Measurements from ENCODE around the gene PAX5.

The PAX5 gene

DNA sequence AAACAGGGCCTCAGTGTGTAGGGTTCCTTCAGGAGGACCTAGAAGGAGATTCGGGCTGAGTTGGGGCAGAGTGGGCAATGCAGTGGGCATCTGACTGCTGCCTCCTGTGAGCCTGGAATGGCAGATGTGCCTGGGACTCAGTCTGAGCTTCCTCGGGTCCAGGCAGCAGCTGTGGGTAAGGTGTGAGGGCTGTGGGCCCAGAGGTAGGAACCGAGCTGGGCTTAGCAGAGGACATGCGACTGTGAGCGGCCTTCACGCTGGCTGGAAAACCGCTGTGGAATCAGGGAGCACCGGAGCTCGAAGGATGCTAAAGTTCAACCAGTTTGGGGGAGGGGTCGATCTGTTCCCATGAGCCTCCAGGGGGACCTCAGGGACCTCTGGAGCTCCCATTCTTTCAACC is 137.0 kb downstream of the PAX5 start:
- Histone ChIP-seq H3K36me3 (ENCODE audit: control insufficient read depth, insufficient read depth, low read length) (no peaks in the 10 kb centered on the region), H3K27me3 (ENCODE audit: control insufficient read depth, insufficient read depth, low read length, poor library complexity, severe bottlenecking) (no peaks in the 10 kb centered on the region), H3K4me1 (ENCODE audit: control insufficient read depth, insufficient read depth, low read length) (no peaks in the 10 kb centered on the region), H3K4me3 (ENCODE audit: insufficient read depth, low read depth, low read length) (no peak overlapping the region), H3K9me3 (ENCODE audit: control insufficient read depth, low read length) (no peaks in the 10 kb centered on the region), H3K27ac (ENCODE audit: insufficient read depth, low read depth, low read length, poor library complexity, severe bottlenecking) (no peak overlapping the region)
- WGBS, 2 experiments: 83 to 84% methylated on average over 10 of the region's 10 CpGs

DNA sequence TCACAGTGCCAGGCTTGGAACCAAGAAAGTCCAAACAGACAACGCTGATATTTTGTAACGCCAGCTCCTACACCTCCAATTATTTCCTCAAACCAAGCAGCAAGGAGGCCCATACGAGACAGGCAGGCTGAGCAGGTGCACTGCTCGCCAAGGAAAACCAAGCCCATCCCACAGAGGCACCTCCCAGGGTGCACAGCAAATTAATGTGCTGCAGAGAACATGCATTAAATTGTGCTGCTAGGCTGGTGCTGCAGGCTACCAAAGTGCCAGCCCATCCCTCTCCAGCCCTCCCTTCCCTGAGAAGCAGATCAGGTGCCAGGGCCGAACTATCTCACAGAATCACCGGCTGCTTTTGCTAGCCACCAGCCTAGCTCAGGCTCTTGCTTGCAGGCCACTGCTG is 137.8 kb downstream of the PAX5 start:
- H3K36me3 ChIP-seq (ENCODE audit: control insufficient read depth, insufficient read depth, low read length): no peaks in the 10 kb centered on the region
- no peaks in the 10 kb centered on the region for H3K9me3 ChIP-seq (ENCODE audit: control insufficient read depth, low read length)
- 85 to 89% methylated on average over 6 of the region's 6 CpGs for WGBS, 2 experiments
- no peaks in the 10 kb centered on the region for H3K27me3 ChIP-seq (ENCODE audit: control insufficient read depth, insufficient read depth, low read length, poor library complexity, severe bottlenecking)
- no peaks in the 10 kb centered on the region for H3K4me1 ChIP-seq (ENCODE audit: control insufficient read depth, insufficient read depth, low read length)
- no peak overlapping the region for H3K4me3 ChIP-seq (ENCODE audit: insufficient read depth, low read depth, low read length)
- H3K27ac ChIP-seq (ENCODE audit: insufficient read depth, low read depth, low read length, poor library complexity, severe bottlenecking): no peak overlapping the region

DNA sequence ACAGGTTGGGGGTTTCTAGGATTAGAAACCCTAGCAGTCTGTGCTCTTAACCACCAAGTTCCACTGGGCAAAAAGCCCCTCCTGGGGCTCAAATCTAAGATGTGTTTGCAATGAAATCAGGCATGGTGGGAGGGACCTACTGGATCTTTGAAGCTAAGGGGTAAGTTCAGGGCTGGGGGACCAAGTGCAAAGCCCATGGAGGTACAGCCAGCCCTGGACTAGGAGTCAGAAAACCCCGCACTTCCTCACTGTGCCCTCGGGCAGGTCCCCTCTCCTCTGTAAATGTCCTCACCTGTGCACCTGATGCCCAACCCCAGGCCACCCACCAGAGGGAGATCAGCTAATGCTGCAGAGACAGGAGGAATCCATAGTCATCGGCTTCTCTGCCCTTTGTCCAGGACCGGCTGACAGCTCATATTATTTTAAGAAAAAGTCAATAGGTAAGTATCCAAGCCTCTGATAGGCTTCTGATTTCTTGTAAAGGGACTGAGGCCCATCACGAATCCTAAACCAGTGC is 138.3 kb downstream of the PAX5 start:
- H3K27ac ChIP-seq (ENCODE audit: insufficient read depth, low read depth, low read length, poor library complexity, severe bottlenecking): no peak overlapping the region
- H3K9me3 ChIP-seq (ENCODE audit: control insufficient read depth, low read length): no peaks in the 10 kb centered on the region
- no peaks in the 10 kb centered on the region for H3K36me3 ChIP-seq (ENCODE audit: control insufficient read depth, insufficient read depth, low read length)
- no peak overlapping the region for H3K4me3 ChIP-seq (ENCODE audit: insufficient read depth, low read depth, low read length)
- H3K4me1 ChIP-seq (ENCODE audit: control insufficient read depth, insufficient read depth, low read length): no peaks in the 10 kb centered on the region
- no peaks in the 10 kb centered on the region for H3K27me3 ChIP-seq (ENCODE audit: control insufficient read depth, insufficient read depth, low read length, poor library complexity, severe bottlenecking)
- WGBS, 2 experiments: 70 to 73% methylated on average over 5 of the region's 5 CpGs

DNA sequence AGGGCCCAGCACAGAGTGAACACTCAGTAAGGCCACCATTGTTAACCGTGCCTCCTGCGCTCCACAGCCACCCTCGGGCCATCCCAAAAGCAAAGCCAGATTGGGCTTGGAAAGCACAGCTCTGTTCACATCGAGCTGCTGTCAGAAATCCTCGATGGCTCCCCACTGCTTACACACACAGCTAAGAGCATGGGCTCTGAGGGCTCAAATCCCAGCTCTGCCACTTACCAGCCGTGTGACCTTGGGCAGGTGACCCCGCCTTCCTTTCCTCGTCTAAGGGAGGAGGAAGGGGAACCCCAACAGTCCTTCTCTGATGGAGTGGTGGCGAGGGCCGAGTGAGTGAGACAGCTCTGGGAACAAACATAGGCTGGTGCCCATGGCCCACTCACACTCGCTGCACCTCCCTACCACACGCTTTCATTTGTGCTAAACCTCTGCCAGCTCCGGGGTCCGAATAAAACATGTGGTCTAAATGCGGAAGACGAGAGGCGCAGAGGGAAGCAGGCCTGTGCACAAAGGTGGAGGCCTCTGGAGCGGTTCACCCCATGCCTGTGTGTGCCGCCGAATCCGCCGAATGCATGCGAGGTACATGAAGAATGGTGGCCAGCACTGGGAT is 139.3 kb downstream of the PAX5 start:
- Histone ChIP-seq H3K27ac (ENCODE audit: insufficient read depth, low read depth, low read length, poor library complexity, severe bottlenecking) (no peak overlapping the region), H3K27me3 (ENCODE audit: control insufficient read depth, insufficient read depth, low read length, poor library complexity, severe bottlenecking) (no peaks in the 10 kb centered on the region), H3K4me1 (ENCODE audit: control insufficient read depth, insufficient read depth, low read length) (no peaks in the 10 kb centered on the region), H3K9me3 (ENCODE audit: control insufficient read depth, low read length) (no peaks in the 10 kb centered on the region), H3K4me3 (ENCODE audit: insufficient read depth, low read depth, low read length) (no peak overlapping the region), H3K36me3 (ENCODE audit: control insufficient read depth, insufficient read depth, low read length) (no peaks in the 10 kb centered on the region)
- 92 to 93% methylated on average over 23 of the region's 23 CpGs for WGBS, 2 experiments

DNA sequence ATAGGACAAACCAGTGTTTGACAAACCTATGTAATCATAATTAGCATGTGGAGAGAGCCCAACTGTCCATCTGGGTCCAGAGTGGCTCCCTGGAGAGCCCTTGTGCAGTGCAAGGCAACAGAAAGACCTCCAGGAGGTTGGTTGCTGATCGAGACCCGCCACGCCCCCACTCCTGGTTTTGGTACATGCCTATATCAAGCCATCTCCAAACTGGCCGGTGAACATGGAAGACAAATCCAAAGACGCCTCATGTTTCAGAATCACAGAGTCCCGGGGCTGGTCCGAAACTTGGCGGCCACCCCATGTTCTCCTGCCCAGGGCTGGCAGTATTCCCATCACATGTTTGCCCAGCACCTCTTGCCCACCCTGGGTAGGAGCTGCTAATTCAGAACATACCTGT is 140.2 kb downstream of the PAX5 start:
- H3K9me3 ChIP-seq (ENCODE audit: control insufficient read depth, low read length): no peaks in the 10 kb centered on the region
- no peak overlapping the region for H3K4me3 ChIP-seq (ENCODE audit: insufficient read depth, low read depth, low read length)
- 96% methylated on average over 8 of the region's 8 CpGs for WGBS, 2 experiments
- no peaks in the 10 kb centered on the region for H3K36me3 ChIP-seq (ENCODE audit: control insufficient read depth, insufficient read depth, low read length)
- no peak overlapping the region for H3K27ac ChIP-seq (ENCODE audit: insufficient read depth, low read depth, low read length, poor library complexity, severe bottlenecking)
- H3K4me1 ChIP-seq (ENCODE audit: control insufficient read depth, insufficient read depth, low read length): no peaks in the 10 kb centered on the region
- H3K27me3 ChIP-seq (ENCODE audit: control insufficient read depth, insufficient read depth, low read length, poor library complexity, severe bottlenecking): no peaks in the 10 kb centered on the region

DNA sequence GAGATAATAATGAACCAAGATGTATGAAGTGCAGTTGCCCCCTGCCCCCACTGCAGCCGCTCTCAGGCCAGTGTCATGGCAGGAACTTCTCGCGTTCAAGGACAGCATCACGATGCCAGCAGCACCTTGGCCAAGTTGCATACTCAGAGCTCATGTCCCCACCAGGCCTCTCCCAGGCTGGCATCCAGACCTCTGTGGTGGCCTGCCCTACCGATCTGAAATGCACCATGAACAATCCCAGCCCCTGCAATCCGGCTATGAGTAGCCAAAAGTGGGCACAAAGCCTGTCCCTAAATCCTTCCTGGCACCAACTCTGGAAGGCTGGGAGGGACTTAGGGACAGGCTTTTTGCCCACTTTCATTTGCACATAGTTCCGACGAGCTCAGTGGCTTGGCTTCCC is 140.9 kb downstream of the PAX5 start:
- H3K27me3 ChIP-seq (ENCODE audit: control insufficient read depth, insufficient read depth, low read length, poor library complexity, severe bottlenecking): no peaks in the 10 kb centered on the region
- no peak overlapping the region for H3K4me3 ChIP-seq (ENCODE audit: insufficient read depth, low read depth, low read length)
- H3K27ac ChIP-seq (ENCODE audit: insufficient read depth, low read depth, low read length, poor library complexity, severe bottlenecking): no peak overlapping the region
- H3K36me3 ChIP-seq (ENCODE audit: control insufficient read depth, insufficient read depth, low read length): no peaks in the 10 kb centered on the region
- 91 to 95% methylated on average over 8 of the region's 8 CpGs for WGBS, 2 experiments
- no peaks in the 10 kb centered on the region for H3K4me1 ChIP-seq (ENCODE audit: control insufficient read depth, insufficient read depth, low read length)
- no peaks in the 10 kb centered on the region for H3K9me3 ChIP-seq (ENCODE audit: control insufficient read depth, low read length)

DNA sequence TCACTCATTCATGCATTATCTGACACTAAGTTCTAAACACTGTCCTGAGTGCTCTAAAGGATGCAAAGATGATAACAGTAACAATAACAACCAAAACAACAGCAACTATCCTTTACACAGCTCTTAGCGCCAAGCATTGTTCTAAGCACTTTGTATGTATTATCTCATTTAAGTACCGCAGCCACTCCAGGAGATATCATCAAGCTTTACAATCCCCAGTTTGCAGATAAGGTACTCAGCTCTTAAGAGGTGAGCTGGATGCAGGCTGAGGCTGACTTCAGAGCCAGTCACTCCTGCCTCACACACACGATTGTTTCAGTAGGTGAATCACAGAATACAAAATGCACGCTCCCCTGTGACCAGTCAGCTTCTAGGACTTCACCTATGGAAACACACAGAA is 141.8 kb downstream of the PAX5 start:
- no peaks in the 10 kb centered on the region for H3K36me3 ChIP-seq (ENCODE audit: control insufficient read depth, insufficient read depth, low read length)
- no peaks in the 10 kb centered on the region for H3K4me1 ChIP-seq (ENCODE audit: control insufficient read depth, insufficient read depth, low read length)
- H3K27ac ChIP-seq (ENCODE audit: insufficient read depth, low read depth, low read length, poor library complexity, severe bottlenecking): no peak overlapping the region
- WGBS, 2 experiments: 95 to 96% methylated on average over 4 of the region's 4 CpGs
- no peaks in the 10 kb centered on the region for H3K9me3 ChIP-seq (ENCODE audit: control insufficient read depth, low read length)
- no peaks in the 10 kb centered on the region for H3K27me3 ChIP-seq (ENCODE audit: control insufficient read depth, insufficient read depth, low read length, poor library complexity, severe bottlenecking)
- no peak overlapping the region for H3K4me3 ChIP-seq (ENCODE audit: insufficient read depth, low read depth, low read length)

DNA sequence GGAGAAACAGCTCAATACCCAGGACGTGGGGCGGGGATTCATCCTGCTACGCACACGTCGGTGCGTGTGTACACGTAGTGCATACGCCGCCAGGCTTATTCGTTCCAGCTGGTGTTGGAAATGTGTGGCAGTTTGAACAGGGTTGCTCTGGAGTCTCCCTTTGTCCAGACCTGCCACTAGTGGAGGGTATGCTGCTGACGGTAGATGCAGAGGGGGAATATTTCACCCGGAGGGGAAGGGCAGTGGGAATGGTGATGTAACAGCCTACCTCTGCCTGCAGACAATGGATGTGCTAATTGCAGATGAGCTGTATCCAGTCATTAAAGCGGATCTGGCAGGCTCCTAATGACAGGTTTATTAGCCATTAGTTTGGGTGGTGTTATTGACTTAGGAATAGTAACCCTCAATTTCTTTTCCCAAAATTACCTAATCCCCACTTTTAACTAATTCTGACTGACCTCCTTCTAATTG is 142.7 kb downstream of the PAX5 start:
- Histone ChIP-seq H3K27me3 (ENCODE audit: control insufficient read depth, insufficient read depth, low read length, poor library complexity, severe bottlenecking) (no peaks in the 10 kb centered on the region), H3K4me3 (ENCODE audit: insufficient read depth, low read depth, low read length) (no peak overlapping the region), H3K4me1 (ENCODE audit: control insufficient read depth, insufficient read depth, low read length) (no peaks in the 10 kb centered on the region), H3K9me3 (ENCODE audit: control insufficient read depth, low read length) (no peaks in the 10 kb centered on the region), H3K27ac (ENCODE audit: insufficient read depth, low read depth, low read length, poor library complexity, severe bottlenecking) (no peak overlapping the region), H3K36me3 (ENCODE audit: control insufficient read depth, insufficient read depth, low read length) (no peaks in the 10 kb centered on the region)
- 82 to 86% methylated on average over 13 of the region's 13 CpGs for WGBS, 2 experiments

DNA sequence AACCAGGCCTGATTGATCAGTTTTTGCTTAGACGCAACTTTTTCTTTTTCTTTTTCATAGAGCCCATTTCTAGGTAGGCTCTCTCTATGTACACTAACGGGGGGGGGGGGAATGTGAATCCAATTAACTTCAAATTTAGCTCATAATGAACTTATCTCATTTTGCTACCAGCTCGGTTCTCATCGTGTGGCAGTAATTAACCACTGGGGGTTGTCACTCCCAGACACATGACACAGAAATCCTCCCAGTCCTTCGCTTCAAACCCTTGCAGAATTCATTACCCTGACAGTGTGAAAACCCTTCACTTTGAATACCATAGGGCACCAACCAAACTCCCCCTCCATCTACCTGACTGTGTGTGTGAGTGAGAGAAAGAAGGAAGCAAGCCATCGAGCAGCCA is 144.2 kb downstream of the PAX5 start:
- Histone ChIP-seq H3K4me1 (ENCODE audit: control insufficient read depth, insufficient read depth, low read length) (no peaks in the 10 kb centered on the region), H3K9me3 (ENCODE audit: control insufficient read depth, low read length) (no peaks in the 10 kb centered on the region), H3K27me3 (ENCODE audit: control insufficient read depth, insufficient read depth, low read length, poor library complexity, severe bottlenecking) (no peaks in the 10 kb centered on the region), H3K4me3 (ENCODE audit: insufficient read depth, low read depth, low read length) (no peak overlapping the region), H3K27ac (ENCODE audit: insufficient read depth, low read depth, low read length, poor library complexity, severe bottlenecking) (no peak overlapping the region), H3K36me3 (ENCODE audit: control insufficient read depth, insufficient read depth, low read length) (no peaks in the 10 kb centered on the region)
- WGBS, 2 experiments: 73 to 75% methylated on average over 6 of the region's 6 CpGs

DNA sequence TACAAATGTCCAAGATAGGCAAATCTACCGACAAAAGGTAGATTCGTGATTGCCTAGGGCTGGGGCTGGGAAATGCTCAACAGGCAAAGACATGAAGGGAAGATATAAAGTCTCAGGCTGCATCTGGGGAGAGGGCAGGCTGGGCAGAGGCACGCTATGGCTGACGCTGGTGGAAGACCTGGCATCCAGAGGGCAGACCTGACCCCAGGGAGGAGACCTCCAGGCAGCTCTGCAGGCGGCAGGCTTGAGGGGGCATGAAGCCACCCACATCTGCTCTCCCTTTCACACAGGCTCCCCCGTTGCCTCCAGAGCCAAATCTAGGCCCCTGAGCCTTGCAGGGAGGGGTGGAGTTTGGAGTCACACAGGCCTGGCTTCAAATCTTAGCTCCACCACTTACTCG is 145.5 kb downstream of the PAX5 start:
- 73 to 74% methylated on average over 7 of the region's 7 CpGs for WGBS, 2 experiments
- Histone ChIP-seq H3K4me1 (ENCODE audit: control insufficient read depth, insufficient read depth, low read length) (no peaks in the 10 kb centered on the region), H3K9me3 (ENCODE audit: control insufficient read depth, low read length) (no peaks in the 10 kb centered on the region), H3K27ac (ENCODE audit: insufficient read depth, low read depth, low read length, poor library complexity, severe bottlenecking) (no peak overlapping the region), H3K4me3 (ENCODE audit: insufficient read depth, low read depth, low read length) (no peak overlapping the region), H3K27me3 (ENCODE audit: control insufficient read depth, insufficient read depth, low read length, poor library complexity, severe bottlenecking) (no peaks in the 10 kb centered on the region), H3K36me3 (ENCODE audit: control insufficient read depth, insufficient read depth, low read length) (no peaks in the 10 kb centered on the region)

DNA sequence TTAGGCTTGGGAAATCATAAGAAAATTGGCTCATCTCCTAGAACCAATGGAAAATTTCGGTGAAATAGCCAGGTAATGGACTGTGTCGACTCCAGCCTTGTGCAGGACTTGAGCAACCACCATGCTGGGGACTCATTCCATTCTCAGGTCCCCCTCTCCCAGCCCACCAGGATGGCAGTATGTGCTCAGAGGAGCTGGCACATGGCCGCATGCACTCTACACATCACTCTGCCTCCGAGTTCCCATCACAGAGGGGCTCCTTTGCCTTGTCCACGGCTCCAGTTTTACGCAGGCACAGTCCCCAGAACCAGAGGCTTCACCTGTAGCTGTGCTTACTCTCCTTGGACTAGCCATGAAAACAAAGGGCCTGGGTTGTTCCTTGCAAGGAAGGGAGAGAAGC is 149.3 kb downstream of the PAX5 start:
- no peak overlapping the region for H3K4me3 ChIP-seq (ENCODE audit: insufficient read depth, low read depth, low read length)
- no peaks in the 10 kb centered on the region for H3K4me1 ChIP-seq (ENCODE audit: control insufficient read depth, insufficient read depth, low read length)
- H3K36me3 ChIP-seq (ENCODE audit: control insufficient read depth, insufficient read depth, low read length): no peaks in the 10 kb centered on the region
- no peak overlapping the region for H3K27ac ChIP-seq (ENCODE audit: insufficient read depth, low read depth, low read length, poor library complexity, severe bottlenecking)
- H3K9me3 ChIP-seq (ENCODE audit: control insufficient read depth, low read length): no peaks in the 10 kb centered on the region
- 92 to 93% methylated on average over 6 of the region's 6 CpGs for WGBS, 2 experiments
- H3K27me3 ChIP-seq (ENCODE audit: control insufficient read depth, insufficient read depth, low read length, poor library complexity, severe bottlenecking): no peaks in the 10 kb centered on the region
